NCI-H2171 treated with DMSO at 0.1 percent for 48 hours (cell line): ENCODE results near the gene NACC1.

Experiments used
- DNase-seq: peaks from one replicate; lab custom pipeline; 2025; lab: John Stamatoyannopoulos, UW

Gene NACC1

DNA sequence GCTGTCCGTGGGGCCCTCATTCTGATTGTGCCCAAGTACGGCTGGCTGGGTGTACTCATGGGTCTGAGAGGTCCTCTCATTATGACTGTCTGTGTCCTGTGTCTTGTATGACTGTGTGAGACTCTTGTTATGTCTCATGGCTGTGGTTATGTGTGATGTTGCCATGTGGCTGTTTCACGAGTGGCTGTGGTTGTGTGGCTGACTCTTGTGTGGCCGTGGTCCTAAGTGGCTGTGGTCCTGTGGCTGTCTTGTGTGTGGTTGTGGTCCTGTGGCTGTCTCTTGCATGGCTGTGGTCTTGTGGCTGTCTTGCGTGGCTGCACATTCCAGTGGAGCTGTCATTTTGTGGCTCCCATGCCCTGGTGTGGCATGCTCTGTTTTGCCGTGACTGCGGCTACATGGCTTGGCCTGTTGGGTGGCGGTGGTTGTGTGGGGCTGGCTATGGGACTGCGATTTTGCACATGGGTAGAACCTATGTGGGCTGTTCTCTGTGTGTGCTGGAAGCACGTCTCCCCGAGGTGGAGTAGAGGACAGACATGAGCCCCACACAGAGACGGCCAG lies 18.0 kb upstream of the NACC1 start:
- DNase-seq = no peak

DNA sequence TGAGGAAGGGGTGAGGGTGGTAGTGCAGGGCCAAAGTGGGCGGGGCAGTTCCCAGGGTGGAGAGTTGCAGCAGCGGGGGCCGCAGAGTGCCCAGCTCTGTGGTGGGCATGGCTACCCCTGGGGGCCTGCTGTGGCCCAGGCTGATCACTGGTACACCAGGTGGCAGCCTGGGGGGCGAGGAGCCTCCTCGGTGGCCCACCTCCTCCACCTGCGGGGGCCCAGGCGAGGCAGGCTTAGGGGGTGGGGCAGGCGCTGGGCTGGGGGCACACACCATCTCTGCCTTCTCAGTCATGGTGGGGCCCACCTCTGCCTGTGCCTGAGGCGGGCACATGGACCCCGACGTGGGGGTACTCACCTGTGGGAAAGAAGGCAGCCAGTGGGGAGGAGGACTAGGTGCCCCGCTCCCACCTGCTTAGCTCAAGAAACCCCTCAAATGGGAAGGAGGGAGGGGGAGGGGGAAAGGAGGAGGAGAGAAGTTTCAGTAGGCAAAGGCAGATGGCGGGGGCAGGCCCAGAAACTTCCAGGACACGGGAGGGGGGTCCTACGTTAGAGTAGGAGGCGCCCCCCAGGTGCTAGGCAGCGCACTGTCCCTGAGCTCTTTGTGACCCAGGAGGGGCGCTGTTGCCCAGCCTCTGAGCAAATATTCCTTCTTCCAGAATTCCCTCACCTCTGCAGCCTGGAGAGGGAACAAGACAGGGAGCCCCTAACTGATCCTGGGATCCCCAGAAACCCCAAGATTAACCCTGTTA lies 17.0 kb upstream of the NACC1 start:
- no peak for DNase-seq

DNA sequence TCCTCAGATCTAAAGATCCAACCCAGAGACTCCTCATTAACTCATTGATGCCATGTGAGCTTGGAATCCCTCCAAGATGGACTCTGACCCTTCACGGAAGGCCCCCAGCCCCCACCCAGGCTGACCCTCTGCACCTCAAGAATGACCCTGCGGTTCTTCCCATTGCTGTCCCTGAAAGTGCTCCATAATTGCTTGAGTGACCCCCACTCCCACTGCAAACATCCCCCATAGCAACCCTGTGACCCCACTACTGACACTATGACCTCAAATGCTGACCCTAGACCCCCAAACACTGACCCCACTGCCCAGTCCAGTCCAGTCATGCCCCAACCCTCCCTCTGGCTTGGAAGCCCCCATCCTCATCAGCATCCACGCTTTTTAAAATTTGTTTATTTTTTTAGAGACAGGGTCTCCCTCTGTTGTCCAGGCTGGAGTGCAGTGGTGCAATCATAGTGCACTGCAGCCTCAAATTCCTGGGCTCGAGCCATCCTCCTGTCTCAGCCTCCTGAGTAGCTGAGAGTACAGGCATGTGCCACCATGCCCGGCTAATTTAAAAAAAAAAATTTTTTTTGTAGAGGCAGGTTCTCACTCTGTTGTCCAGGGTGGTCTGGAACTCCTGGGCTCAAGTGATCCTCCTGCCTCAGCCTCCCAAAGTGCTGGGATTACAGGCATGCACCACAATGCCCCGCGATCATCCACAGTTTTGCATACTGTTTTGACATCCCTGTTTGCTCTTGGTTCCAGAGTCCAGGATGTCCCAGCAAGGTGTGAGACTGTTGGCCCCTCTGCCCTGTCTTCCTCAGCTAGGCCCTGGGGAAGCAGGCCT lies 16.3 kb upstream of the NACC1 start:
- no peak for DNase-seq

DNA sequence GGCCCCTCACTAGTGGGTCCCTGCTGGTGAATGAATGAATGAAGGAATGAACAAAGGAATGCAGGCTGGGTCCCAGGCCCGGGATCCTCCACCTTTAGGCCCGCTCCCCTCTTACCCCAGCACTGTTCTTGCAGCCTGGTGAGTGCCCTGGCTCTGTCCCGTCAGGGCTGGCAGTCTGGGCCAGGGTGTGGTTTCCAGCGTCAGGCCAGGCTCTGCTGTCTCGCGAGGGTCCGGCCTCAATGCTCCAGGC lies 15.7 kb upstream of the NACC1 start:
- no peak for DNase-seq

GRCh38 chr19:13102666-13103580 lies 15.1 kb upstream of the NACC1 start, which contains the start of gene LYL1:
Gene LYL1 (minus strand): TSS chr19:13102858. CDS start chr19:13101171, 1,687 bp downstream.
- no peak for DNase-seq

- DNase-seq = no peak
These were observed 14.3 kb upstream of the NACC1 start for GRCh38 chr19:13103581-13104359.

- no peak for DNase-seq
These were observed 13.7 kb upstream of the NACC1 start for GRCh38 chr19:13104360-13104847.

DNA sequence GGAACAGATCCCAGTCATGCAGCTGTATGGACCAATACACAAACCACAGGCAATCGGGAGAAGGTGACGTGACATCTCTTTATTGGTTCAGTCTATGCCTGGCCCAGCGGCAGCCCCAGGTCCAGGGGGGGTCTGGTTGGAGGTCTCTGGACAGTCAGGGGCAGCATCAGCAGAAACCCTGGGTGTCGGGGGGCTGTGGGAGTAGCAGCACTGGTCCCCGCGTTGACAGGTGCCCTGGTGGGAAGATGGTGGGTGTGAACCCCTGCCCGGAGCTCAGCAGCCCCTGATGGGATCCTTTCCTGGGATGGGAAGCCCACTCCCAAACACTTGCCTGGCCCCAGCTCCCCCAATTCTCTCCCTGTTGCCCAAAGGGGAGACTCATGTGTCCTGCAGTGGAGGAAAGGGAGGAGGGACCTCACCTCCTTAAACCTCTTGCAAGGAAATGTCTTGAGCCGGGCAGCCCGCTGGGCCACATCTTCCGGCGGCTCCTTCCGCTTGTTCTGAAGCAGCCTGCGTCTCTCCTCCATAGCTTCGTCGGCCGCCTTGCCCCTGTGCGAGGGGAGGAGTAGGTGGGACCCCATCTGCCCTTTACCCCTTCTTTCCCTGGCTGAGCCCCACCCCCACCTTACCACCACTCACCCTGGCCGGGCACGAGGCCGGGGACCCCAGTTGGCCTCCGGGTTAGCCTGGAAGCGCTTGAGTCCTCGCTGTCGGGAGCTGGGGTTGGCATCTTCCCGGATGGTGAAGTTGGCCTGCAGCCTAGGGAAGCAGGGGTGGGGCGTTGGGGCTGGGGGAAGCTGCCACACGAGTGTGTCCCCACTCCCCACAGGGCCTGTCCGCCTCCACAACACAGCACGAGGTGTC lies 13.0 kb upstream of the NACC1 start:
- no peak for DNase-seq

- no peak for DNase-seq
These were observed 8.5 kb upstream of the NACC1 start for GRCh38 chr19:13109361-13110098.

DNA sequence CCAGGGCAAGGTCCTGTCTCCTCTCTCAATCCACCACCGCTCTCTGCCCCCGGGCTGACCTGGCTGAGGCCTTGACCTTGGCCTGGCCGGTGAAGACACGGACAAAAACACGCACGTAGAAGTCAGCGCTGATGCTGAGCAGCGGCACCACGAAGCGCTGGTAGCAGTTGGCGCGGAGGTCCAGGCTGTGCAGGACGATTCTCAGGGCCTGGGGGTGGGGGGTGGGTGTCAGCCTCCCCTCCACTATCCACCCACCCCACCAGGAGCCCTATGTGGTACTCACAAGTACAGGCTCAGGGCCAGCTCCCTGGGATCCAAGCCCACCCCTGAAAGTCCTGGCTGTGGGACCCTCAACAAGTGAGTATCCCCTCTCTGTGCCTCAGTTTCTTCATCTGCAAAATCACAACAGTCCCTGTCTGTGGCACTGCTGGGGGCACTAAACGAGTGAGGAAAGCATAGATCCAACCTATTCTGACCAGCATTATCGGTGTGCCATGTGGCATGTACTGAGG lies 7.9 kb upstream of the NACC1 start:
- no peak for DNase-seq

DNA sequence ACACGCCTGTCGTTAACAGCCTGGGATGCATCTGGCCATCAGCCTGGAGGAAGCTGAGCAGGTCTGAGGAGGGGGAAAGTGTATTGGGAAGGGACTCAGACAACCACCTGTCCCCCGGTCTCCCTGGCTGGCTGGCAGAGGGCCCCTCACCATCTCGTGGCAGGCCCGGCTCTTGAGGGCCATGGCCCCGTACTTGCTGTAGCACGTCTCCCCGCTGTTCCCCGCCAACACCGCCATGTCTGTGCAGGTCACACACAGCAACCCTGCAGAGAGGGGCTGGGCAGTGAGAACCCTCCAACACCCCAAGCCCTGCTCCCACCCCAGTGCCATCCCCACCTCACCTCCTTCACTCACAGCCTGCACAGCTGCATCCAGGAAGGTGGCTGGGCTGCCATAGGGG lies 5.5 kb upstream of the NACC1 start:
- no peak for DNase-seq

- no peak for DNase-seq
These were observed 2.2 kb upstream of the NACC1 start for GRCh38 chr19:13115936-13116281.

GRCh38 chr19:13116282-13117175 lies 1.5 kb upstream of the NACC1 start, which contains the start of gene TRMT1:
Gene TRMT1 (minus strand): TSS chr19:13116740. CDS start chr19:13116399, 341 bp downstream.
- peak; percentile 93 for DNase-seq

DNA sequence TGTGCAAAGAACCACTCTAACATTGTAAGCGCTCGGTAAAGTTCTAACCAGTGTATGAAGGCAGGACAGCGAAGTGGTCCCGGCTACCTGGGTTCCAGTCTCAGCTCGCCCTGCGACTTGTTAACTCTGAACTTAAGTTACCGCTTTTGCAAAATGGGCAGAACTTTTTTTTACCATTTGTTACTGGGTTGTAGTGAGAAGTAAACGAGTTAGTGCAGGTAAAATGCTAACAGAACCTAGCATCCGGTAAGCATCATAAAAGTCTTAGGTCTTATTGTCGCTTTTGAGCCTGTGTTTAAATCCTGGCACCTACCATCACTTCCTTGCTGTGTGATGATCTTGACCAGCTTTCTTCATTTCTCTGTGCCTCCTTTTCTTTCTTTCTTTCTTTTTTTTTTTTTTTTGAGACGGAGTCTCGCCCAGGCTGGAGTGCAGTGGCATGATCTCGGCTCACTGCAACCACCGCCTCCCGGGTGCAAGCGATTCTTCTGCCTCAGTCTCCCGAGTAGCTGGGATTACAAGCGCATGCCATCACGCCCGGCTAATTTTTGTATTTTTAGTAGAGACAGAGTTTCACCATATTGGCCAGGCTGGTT lies 790 bp upstream of the NACC1 start:
- peak; percentile 41 for DNase-seq

- peak; percentile 58 for DNase-seq
These were observed 545 bp downstream of the NACC1 start for GRCh38 chr19:13118424-13119193.

DNA sequence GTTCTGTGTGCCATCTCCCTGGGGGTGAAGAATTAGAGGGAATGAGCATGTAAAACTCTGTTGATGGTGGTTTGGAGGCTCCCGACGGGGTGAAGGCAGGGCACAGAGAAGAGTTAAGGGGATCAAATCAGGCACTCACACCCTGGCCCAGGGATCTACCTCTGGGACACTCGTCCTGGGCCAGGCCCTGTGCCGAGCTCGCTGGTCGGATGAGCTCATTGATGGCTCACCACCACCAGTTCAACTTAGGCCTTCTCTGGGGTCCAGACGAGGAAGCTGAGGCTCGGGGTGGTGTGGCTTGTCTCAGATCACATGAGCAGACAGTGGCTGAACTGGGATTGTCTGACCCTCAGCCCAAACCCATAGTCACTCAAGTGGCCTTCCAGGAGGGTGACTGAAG lies 1.6 kb downstream of the NACC1 start:
- DNase-seq = no peak

- no peak for DNase-seq
These were observed 2.0 kb downstream of the NACC1 start for GRCh38 chr19:13120031-13120430.
